Activated CD4-positive, alpha-beta T cell treated with anti-CD3 and anti-CD28 coated beads, Interleukin-2, amount 50 U/mL, for 4 hours (primary cell): Measurements from ENCODE around the gene QRFP.
"Not testable (repeated sequence)": the region's sequence is repeated elsewhere in the genome, so short reads cannot be mapped to it uniquely, and the experiment has no call there.

Experiments
- DNase-seq, 2 experiments: peaks; one replicate each; pipeline ENCODE4 v3.0.0-alpha.2; 2020

Gene QRFP

GRCh38 chr9:130918826-130919558 is 22.4 kb upstream of the QRFP start:
- DNase-seq, result no peak

DNA sequence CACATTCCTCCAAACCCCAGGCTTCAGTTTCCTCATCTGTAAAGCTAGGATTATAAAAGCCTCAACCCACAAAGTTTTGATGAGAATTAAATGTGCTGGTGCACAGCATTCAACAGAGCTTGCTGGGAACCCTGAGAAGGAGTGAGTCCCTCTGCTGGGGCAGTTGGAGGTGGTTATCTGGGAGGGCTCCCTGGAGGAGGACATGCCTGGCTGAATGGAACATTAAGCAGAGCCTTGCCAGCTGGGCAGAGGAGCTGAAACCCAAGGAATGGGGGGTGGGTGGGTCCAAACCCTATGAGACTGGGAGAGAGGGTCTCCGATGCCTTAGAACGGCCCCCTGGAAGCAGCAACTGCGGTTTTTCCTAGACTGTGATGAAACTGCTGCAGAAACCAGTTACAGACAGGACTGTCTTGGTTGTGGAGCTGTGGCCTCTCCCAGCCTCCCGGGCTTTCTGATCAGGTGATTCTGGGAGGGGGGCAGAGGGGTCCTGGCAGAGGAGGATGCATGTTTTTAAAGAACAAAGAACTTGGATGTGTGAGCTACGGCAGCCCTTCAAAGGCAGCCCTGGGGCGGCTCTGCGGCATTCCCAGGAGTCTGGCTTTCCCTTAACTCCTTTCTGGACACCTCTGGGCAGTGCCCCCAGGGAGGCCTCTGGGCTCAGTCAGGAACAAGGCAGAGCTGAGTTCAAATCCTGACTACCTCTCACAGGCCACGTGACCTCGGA is 21.7 kb upstream of the QRFP start:
- DNase-seq, result no peak

DNA sequence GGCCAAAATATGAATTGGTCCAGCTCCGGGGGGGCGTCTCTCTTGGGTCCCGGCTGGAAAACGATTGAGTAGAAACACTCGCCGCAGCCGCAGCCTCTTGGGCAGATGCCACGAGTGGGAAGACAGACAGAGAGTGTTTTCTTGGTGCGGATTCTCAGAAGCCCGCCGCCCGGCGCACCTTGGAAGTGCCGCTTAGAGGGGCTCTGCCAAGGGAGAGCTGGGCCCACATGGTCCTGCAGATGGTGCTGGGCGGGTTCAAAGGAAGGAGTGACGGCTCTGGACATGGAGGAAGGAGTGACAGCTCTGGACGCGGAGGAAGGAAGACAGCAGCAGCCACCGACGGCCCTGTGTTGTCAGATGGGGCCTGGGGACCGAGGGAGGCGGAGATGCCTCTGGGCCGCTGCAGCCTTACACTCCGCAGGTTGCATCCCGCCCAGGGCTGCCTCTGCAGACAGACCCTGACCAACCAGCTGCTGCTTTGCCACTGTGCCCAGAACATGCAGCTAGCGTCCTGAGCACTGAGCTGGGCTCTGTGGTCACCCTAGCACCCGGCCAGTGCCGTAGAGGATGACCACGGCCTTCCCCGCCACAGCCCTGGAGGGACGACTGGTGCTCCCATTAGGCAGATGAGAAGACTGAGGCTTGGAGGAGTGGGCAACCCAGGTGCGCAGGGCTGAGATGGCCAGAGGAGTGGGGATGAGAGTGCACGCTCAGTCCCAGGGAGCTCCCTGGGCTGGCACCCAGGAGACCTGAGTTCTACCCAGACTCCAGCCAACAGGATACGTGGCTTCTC is 20.8 kb upstream of the QRFP start:
- no peak for DNase-seq

DNA sequence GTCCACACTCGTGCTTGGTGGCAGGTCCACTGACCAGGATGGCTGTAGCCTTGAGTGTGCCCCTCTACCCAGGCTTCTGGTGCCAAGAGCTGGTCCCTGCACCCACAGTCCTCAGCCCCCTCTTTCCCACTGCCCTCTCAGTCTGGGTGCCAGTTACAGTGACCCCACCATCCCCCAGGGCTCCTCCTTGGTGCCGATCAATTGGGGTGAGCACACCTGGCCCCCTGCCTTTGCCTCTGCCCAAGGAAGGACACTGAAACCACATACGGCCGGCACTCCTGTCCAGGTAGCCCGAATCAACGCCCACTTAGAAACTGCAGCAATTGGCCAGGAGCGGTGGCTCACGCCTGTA is 18.5 kb upstream of the QRFP start:
- DNase-seq, result no peak

- DNase-seq, result no peak
Observed at GRCh38 chr9:130914417-130915095, 17.9 kb upstream of the QRFP start.

DNA sequence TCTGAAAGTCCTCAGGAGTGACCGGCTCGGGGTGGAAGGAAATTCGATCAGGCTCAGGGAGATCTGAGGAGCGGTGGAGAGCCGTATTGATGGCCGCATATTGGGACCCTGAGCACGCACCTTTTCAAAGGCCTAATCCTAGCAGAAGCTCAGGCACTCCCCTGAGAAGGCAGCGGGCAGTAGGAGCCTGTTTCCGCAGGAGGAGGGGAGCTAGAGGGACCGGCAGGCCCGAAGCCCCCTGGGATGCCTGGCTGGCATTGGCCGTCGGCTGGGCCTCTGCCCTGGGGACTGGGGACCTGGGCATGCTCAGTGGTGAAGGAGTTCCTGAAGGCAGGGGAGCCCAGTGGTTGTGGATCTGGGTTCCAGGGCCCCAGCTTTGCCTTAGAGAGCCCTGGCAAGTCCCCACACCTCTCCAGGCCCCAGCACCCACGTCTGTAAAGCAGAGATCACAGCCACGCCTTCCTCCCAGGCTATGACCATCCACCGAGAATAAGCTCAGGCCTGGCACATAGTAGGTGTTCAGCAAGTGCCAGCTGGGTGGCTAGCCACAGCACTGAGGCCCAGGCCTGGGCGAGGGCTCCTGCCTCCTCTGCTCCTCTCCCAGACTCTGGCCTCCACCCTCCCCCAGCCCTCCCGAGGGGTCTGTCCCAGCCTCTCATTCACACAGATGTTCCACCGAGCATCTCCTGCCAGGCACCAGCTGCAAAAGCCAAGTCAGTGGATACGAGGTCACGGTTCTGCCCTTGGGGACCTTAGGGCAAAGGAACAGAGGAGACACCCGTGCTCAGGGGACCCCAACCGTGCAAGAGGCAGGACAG is 17.2 kb upstream of the QRFP start:
- no peak for DNase-seq

- DNase-seq, result no peak
Observed at GRCh38 chr9:130912932-130913598, 16.5 kb upstream of the QRFP start.

DNA sequence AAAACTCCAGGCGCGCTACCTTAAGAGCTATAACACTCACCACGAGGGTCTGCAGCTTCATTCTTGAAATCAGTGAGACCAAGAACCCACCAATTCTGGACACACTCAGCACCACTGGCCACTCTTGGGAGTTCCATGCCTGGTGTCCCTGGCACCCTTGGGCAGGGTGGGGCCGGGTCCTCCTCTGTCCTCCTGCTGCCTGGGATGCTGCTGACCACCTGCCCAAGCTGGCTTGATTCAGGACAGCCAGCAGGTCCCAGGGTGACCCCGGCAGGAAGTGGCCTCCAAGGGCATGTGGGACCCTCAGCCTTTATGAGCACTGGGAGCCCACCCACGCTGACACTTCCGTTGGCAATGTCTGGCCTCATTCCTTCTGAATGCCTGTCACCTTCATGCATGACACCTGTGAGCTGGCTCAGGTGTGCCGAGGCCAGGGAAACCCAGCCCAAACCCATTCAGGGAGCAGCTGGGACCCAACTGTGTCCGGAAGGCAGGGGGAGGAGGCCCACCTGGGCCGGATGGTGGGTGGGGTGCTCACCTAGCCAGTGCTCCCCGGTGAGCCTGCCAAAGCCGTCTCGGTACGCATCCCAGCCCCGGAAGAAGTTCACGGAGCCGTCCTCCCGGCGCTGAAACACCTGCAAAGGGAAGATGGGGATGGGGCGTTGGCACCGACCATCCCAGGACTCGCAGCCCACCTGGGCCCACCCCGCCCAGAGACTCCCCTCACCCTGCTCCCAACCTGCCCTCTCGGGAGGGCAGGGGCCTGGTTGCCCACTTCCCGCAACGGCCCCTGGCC is 14.8 kb upstream of the QRFP start:
- DNase-seq, result no peak

DNA sequence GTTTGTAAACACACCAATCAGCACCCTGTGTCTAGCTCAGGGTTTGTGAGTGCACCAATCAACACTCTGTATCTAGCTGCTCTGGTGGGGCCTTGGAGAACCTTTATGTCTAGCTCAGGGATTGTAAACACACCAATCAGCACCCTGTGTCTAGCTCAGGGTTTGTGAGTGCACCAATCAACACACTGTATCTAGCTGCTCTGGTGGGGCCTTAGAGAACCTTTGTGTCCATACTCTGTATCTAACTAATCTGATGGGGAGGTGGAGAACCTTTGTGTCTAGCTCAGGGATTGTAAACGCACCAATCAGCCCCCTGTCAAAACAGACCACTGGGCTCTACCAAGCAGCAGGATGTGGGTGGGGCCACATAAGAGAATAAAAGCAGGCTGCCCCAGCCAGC is 14.1 kb upstream of the QRFP start:
- DNase-seq, result not testable (repeated sequence)

DNA sequence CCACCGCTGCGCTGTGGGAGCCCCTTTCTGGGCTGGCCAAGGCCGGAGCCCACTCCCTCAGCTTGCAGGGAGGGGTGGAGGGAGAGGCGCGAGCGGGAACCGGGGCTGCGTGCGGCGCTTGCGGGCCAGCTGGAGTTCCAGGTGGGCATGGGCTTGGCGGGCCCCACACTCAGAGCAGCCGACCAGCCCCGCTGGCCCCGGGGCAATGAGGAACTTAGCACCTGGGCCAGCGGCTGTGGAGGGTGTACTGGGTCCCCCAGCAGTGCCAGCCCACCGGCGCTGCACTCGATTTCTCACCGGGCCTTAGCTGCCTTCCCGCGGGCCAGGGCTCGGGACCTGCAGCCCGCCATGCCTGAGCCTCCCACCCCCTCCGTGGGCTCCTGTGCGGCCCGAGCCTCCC is 13.4 kb upstream of the QRFP start:
- not testable (repeated sequence) for DNase-seq

- no peak for DNase-seq
Observed at GRCh38 chr9:130908878-130909355, 12.3 kb upstream of the QRFP start.

GRCh38 chr9:130908146-130908877 is 11.7 kb upstream of the QRFP start:
- no peak for DNase-seq

DNA sequence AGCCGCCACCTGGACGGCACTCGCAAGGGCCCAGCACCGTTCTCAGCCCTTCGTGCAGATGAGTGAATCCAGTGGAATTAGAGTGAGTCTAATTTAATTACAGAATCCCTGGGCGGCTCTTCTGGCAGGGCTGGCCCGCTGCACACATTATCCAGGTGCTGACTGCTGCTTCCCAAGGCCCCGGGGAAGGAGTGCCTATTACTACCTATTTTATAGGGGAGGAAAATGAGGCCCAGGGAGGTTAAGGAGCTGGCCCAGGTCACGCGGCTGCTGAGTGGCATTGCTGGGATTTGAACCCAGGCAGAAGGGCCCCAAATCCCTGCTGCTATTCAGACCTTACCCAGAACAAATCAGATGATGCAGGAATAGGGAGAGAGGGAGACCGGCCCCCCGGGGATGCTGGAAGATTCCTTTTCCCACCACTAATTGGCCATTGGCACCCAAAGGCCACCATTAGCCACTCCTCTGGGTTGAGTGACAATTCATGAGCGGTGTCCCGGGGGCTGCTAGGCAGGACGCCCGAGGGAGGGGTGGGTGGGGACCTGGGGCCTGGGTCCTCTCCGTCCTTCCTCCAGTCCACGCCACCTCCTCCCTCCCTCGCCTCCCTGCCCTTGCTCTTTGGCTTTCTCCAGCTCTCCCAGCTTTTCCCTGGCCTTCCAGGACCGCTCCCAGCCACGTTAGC is 10.3 kb upstream of the QRFP start:
- no peak for DNase-seq

DNA sequence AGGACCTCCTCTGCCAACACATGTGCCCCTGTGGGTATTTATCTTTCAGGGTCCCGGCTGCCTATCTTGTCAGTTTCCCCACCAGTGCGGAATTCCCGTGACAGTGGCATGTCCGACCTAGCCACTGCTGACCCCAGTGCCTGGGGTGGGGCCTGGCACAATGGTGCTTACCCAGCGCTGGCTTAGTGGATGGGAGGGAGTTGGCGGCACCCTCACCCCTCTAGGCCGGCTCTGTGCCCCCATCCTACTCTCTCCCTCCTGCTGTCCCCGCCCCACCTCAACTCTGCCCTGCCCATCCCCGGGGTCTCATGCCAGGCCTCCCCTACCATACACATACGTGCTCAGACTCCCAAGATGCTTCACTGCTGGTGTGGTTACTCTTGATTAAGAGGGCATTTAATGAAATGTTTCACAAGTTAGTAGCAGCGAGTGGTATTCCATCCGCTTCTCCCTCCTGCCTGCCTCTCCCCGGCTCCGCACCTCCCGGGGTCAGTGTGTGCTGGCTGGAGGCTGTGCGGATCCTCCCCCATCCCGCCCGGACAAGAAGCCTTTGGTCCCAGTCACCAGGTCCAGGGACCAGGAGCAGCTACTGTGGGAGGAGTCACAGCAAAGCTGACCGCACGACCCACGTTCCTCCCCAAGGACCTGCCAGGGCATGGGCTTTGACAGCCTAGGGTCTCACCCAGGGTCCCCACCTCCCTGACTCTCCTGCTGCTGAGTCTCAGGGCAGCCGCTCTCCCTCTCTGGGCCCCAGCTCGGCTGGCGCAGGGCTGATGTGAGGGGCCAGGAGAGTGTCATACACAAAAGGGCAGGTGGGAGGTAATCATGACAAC is 9.5 kb upstream of the QRFP start:
- no peak for DNase-seq

DNA sequence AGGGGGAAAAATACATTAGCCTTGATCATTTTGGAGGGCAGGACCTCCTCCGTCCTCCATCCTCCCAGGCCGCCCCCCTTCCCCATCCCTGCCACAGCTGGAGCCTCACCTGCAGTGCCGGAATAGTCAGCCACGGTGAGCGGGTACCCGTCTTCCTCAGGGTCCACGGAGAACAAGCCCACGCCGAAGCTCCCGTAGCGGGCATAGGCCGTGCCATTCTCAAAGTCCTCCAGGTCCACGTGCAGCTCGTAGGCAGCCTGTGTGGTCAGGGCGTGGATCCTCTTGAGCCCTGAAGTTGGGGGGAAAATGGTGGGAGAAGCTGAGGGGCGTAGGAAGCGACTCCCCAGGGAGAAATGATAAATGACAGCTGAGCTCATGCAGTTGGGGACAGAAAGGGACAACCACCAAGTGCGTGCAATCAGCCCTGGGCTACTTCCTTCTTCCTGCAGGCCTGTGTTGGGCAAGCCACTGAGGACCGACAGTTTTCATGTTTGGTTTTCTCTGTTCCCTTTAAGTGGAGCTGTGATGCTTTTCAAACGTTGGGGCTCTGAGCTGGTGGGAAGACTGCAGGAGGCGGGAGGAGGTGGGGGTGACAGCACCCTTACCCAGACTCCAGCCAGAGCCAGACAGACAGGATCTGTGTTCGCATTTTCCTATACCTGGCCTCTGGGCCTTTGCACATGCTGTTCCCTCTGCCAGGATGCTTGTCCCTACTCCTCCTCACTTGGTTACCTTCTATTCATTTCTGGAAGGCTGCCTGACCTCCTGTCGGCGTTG is 8.7 kb upstream of the QRFP start:
- DNase-seq, result no peak

DNA sequence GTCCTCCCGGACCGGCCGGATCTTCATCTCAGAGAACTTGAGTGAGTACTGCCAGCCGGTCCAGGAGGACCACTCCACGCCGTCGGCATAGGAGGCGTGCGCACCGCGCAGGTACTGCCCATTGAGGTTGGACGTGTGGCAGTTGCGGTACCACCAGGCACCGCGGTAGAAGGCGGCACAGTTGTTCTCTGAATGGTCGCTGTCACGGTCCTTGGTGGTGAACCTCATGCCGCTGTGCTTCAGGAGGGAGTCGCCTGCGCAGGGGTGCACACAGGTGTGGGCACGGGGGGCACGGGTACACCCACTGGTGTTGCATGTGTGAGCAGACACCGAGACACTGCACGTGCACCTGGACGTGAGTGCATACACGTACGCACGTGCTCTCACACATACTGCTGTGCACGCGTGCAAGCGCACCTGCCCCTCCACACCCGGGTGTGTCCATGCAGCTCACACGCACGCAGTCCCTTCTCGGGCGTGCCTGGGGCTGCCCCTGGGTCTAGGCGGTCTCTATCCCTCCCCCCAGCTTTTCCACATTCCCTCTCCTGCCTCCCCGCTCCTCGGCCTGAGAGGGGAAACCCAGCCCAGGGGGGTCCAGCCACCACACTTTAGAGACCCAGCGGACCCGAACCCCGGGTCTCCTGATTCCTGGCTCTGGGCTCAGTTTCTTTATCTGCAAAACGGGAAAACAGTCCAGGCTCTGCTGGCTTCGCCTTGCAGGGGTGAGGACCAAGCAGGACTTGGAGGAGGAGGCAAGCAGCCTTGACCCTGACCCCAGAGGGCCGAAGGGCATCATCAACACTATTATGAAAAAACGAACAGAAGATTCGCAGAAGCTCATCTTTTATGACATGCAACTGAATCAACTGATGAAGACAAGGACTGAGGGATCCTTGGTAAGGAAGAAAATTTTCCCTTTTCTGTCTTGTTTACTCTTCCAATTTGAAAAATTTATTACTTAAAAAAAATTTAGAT is 7.7 kb upstream of the QRFP start:
- no peak for DNase-seq
